Smooth muscle cell (in vitro differentiated cells): ENCODE data around the gene LRRC4C. TPM values are rescaled to one million over a fixed set of nuclear protein-coding genes. Genes with fewer than 3 reads are reported as not detected.

ENCODE experiments used
- DNase-seq: peaks from one replicate; lab custom pipeline; 2025; ENCODE audit not compliant: unreplicated experiment; lab: John Stamatoyannopoulos, UW
- H2AFZ ChIP-seq: fragments of 200-600 bp; sonication (generic); 2 replicates; pipeline ENCODE4 v1.6.0; 2016; ENCODE audit warnings: antibody characterized with exemption, low read depth, mild to moderate bottlenecking
- H3F3A ChIP-seq: fragments of 200-600 bp; sonication (generic); 2 replicates; pipeline ENCODE4 v1.6.0; 2017; ENCODE audit warnings: antibody characterized with exemption, low read depth
- H3K27ac ChIP-seq: fragments of 200-600 bp; sonication (generic); 2 replicates; pipeline ENCODE4 v1.5.1; 2016; ENCODE audit warnings: low read depth, mild to moderate bottlenecking
- H3K27me3 ChIP-seq: fragments of 200-600 bp; sonication (generic); 2 replicates; pipeline ENCODE4 v1.6.1; 2016; ENCODE audit warnings: low read depth, mild to moderate bottlenecking
- H3K36me3 ChIP-seq: fragments of 200-600 bp; sonication (generic); 2 replicates; pipeline ENCODE4 v1.5.1; 2016; ENCODE audit warnings: low read depth
- H3K4me1 ChIP-seq: fragments of 200-600 bp; sonication (generic); 2 replicates; pipeline ENCODE4 v1.5.1; 2016; ENCODE audit warnings: low read depth
- H3K4me2 ChIP-seq: fragments of 200-600 bp; sonication (generic); 2 replicates; pipeline ENCODE4 v1.6.0; 2016; ENCODE audit warnings: mild to moderate bottlenecking
- H3K4me3 ChIP-seq: fragments of 200-600 bp; sonication (generic); 2 replicates; pipeline ENCODE4 v1.5.1; 2016; ENCODE audit warnings: mild to moderate bottlenecking
- H3K79me2 ChIP-seq: fragments of 200-600 bp; sonication (generic); 2 replicates; pipeline ENCODE4 v1.6.0; 2016; ENCODE audit warnings: low read depth, mild to moderate bottlenecking
- H3K9ac ChIP-seq: fragments of 200-600 bp; sonication (generic); 2 replicates; pipeline ENCODE4 v1.6.0; 2016; ENCODE audit warnings: low read depth
- H3K9me3 ChIP-seq: fragments of 200-600 bp; sonication (generic); replicated peaks from 2 replicates; pipeline ENCODE4 v1.5.1; 2016; ENCODE audit warnings: low read depth
- H4K20me1 ChIP-seq: fragments of 200-600 bp; sonication (generic); 2 replicates; pipeline ENCODE4 v1.6.0; 2016; ENCODE audit warnings: low read depth
- whole genome bisulfite sequencing: methylation state at CpG from one replicate; pipeline ENCODE4 v1.1.7; 2016; ENCODE audit warnings: low lambda C conversion rate; 5-methylcytosine and 5-hydroxymethylcytosine counted together
- polyA plus RNA-seq: library from polyadenylated mRNA; unstranded; fragments of >200 nt; fragmentation: Nextera tagmentation; extraction: Ambion mirVana; gene quantifications from 2 replicates; pipeline ENCODE4 v1.2.1, GENCODE V29; 2016
- total RNA-seq: library from RNA; depleted of rRNA; stranded (reverse); fragments of >200 nt; gene quantifications from 2 replicates; pipeline ENCODE4 v1.2.3, GENCODE V29; 2014
- TF ChIP-seq, protein P1 (sequence below): fragments of 200-600 bp; sonication (generic); IDR thresholded peaks from 2 replicates; pipeline ENCODE4 v1.5.1; 2017; ENCODE audit warnings: borderline replicate concordance, mild to moderate bottlenecking, antibody characterized with exemption; ENCODE audit not compliant: insufficient read depth, poor library complexity, severe bottlenecking

LRRC4C gene
- total and polyA plus RNA-seq, 2 experiments from 2014 or later = 7.3 to 10.1 TPM

- Histone ChIP-seq H3K36me3 (no peaks in the 10 kb centered on the region), H3F3A (no peaks in the 10 kb centered on the region), H3K4me3 (no peak overlapping the region), H3K4me2 (no peak overlapping the region), H3K4me1 (no peaks in the 10 kb centered on the region), H3K9me3 (no peaks in the 10 kb centered on the region), H3K9ac (no peak overlapping the region), H2AFZ (no peak overlapping the region), H4K20me1 (no peaks in the 10 kb centered on the region), H3K27ac (no peak overlapping the region), H3K79me2 (no peaks in the 10 kb centered on the region), H3K27me3 (no peaks in the 10 kb centered on the region)
- TF ChIP-seq, protein P1, sequence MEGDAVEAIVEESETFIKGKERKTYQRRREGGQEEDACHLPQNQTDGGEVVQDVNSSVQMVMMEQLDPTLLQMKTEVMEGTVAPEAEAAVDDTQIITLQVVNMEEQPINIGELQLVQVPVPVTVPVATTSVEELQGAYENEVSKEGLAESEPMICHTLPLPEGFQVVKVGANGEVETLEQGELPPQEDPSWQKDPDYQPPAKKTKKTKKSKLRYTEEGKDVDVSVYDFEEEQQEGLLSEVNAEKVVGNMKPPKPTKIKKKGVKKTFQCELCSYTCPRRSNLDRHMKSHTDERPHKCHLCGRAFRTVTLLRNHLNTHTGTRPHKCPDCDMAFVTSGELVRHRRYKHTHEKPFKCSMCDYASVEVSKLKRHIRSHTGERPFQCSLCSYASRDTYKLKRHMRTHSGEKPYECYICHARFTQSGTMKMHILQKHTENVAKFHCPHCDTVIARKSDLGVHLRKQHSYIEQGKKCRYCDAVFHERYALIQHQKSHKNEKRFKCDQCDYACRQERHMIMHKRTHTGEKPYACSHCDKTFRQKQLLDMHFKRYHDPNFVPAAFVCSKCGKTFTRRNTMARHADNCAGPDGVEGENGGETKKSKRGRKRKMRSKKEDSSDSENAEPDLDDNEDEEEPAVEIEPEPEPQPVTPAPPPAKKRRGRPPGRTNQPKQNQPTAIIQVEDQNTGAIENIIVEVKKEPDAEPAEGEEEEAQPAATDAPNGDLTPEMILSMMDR = no peak
- DNase-seq = no peak
- 86% methylated on average over 2 of the region's 2 CpGs for WGBS
Measured at GRCh38 chr11:40894501-40894900, 565.0 kb downstream of the LRRC4C start.

- Histone ChIP-seq H3K4me2 (no peak overlapping the region), H2AFZ (peak overlapping the region; percentile 50), H3K4me1 (no peaks in the 10 kb centered on the region), H4K20me1 (no peaks in the 10 kb centered on the region), H3K27ac (no peak overlapping the region), H3K9me3 (no peaks in the 10 kb centered on the region), H3K27me3 (no peaks in the 10 kb centered on the region), H3F3A (no peaks in the 10 kb centered on the region), H3K36me3 (no peaks in the 10 kb centered on the region), H3K79me2 (no peaks in the 10 kb centered on the region), H3K9ac (no peak overlapping the region), H3K4me3 (no peak overlapping the region)
- 85% methylated on average over 2 of the region's 2 CpGs for WGBS
- TF ChIP-seq, protein P1 = no peak
- no peak for DNase-seq
Measured at GRCh38 chr11:40885250-40885954, 574.0 kb downstream of the LRRC4C start.

DNA sequence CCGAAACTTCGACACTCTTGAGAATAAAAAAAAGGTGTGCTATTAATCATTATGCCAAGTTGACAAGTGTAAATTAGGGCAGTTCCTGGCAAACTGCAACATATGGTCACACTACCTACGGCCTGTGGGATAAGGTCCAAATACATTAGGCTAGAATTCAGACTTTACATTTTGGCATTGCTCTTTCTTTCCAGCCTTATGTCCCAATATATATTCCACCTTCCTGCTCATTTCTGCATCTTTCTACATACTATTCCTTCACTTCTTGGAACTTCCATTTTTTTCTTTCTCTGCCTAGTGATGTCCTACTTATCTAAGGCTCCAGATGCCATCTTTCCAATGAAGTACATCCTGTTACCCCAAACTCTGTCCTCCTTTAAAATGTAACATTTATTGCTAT, 577.2 kb downstream of the LRRC4C start:
- Histone ChIP-seq H3K36me3 (no peaks in the 10 kb centered on the region), H4K20me1 (no peaks in the 10 kb centered on the region), H3K79me2 (no peaks in the 10 kb centered on the region), H2AFZ (no peak overlapping the region), H3K9ac (no peak overlapping the region), H3K27me3 (no peaks in the 10 kb centered on the region), H3K4me3 (no peak overlapping the region), H3K9me3 (no peaks in the 10 kb centered on the region), H3K27ac (no peak overlapping the region), H3F3A (no peaks in the 10 kb centered on the region), H3K4me1 (no peaks in the 10 kb centered on the region), H3K4me2 (no peak overlapping the region)
- WGBS = 98% methylated on average over 3 of the region's 3 CpGs
- TF ChIP-seq, protein P1 = no peak
- no peak for DNase-seq

- Histone ChIP-seq H3K4me2 (no peak overlapping the region), H3K9me3 (no peaks in the 10 kb centered on the region), H4K20me1 (no peaks in the 10 kb centered on the region), H3K9ac (no peak overlapping the region), H3K4me1 (no peaks in the 10 kb centered on the region), H3K4me3 (no peak overlapping the region), H3K27me3 (no peaks in the 10 kb centered on the region), H3K27ac (no peak overlapping the region), H3K36me3 (no peaks in the 10 kb centered on the region), H2AFZ (no peak overlapping the region), H3F3A (no peaks in the 10 kb centered on the region), H3K79me2 (no peaks in the 10 kb centered on the region)
- TF ChIP-seq, protein P1 = no peak
- DNase-seq = no peak
- WGBS = 95% methylated on average over 6 of the region's 6 CpGs
Measured at GRCh38 chr11:40879911-40880310, 579.5 kb downstream of the LRRC4C start.
